ENCODE results near the gene PTPRN2.

GRCh38 chr7:158568974-158569857 is 18.4 kb downstream of the PTPRN2 start:
- TF ChIP-seq CTCF (conservative IDR thresholded peaks at IDR 0.05; ENCODE audit: low read depth, low read length) (no peak), EZH2 (IDR thresholded peaks at IDR 0.05; ENCODE audit: borderline replicate concordance, low read depth, low read length, poor library complexity, severe bottlenecking) (no peak)

Data from A673 (cell line).